ENCODE results near the gene PHC2. TPM values are rescaled to one million over a fixed set of nuclear protein-coding genes. Genes with fewer than 3 reads are reported as not detected.

PHC2 gene
- total RNA-seq, 1 donor from 2014 or later, result 65.0 TPM

GRCh38 chr1:33460144-33460543, 29.2 kb upstream of the PHC2 start:
- H3K27me3 Mint-ChIP-seq (ENCODE audit: insufficient read depth, low read depth), result peaks cover 9% of the 10 kb centered on the region
- H3K4me3 ChIP-seq, result no peak overlapping the region
- H2AFZ ChIP-seq (replicated peaks), result no peak overlapping the region
- no peaks in the 10 kb centered on the region for H3K9me3 ChIP-seq (ENCODE audit: low read depth)
- no peak overlapping the region for H3K4me2 ChIP-seq
- no peaks in the 10 kb centered on the region for H4K20me1 ChIP-seq (ENCODE audit: low read depth)
- no peaks in the 10 kb centered on the region for H3K4me1 ChIP-seq
- no peak for DNase-seq (ENCODE audit: low spot score)
- H3K27ac ChIP-seq, result no peak overlapping the region
- H3F3A ChIP-seq (ENCODE audit: low read depth), result no peaks in the 10 kb centered on the region
- H3K9me3 Mint-ChIP-seq, result no peaks in the 10 kb centered on the region
- H3K9ac ChIP-seq, result no peak overlapping the region
- no peak overlapping the region for H3K4me3 Mint-ChIP-seq
- peaks cover 7% of the 10 kb centered on the region for H3K4me1 Mint-ChIP-seq
- TF ChIP-seq CTCF (IDR thresholded peaks at IDR 0.05), result no peak
- TF ChIP-seq EZH2 (IDR thresholded peaks at IDR 0.05), result no peak
- TF ChIP-seq EZH2phosphoT487 (IDR thresholded peaks at IDR 0.05), result no peak
- no peak overlapping the region for H3K27ac Mint-ChIP-seq
- H3K36me3 Mint-ChIP-seq, result no peaks in the 10 kb centered on the region
- H3K79me2 ChIP-seq (ENCODE audit: low read depth), result no peaks in the 10 kb centered on the region
- H3K27me3 ChIP-seq, result no peaks in the 10 kb centered on the region
- H3K36me3 ChIP-seq, result no peaks in the 10 kb centered on the region

GRCh38 chr1:33459691-33460090, 28.8 kb upstream of the PHC2 start:
- peaks cover 9% of the 10 kb centered on the region for H3K4me1 Mint-ChIP-seq
- H3K9ac ChIP-seq, result no peak overlapping the region
- no peaks in the 10 kb centered on the region for H3K9me3 ChIP-seq (ENCODE audit: low read depth)
- H3K36me3 Mint-ChIP-seq, result no peaks in the 10 kb centered on the region
- no peak for DNase-seq (ENCODE audit: low spot score)
- H3K4me1 ChIP-seq, result no peaks in the 10 kb centered on the region
- no peaks in the 10 kb centered on the region for H3K79me2 ChIP-seq (ENCODE audit: low read depth)
- no peaks in the 10 kb centered on the region for H3F3A ChIP-seq (ENCODE audit: low read depth)
- H3K4me2 ChIP-seq, result no peak overlapping the region
- no peak overlapping the region for H3K4me3 Mint-ChIP-seq
- TF ChIP-seq EZH2phosphoT487 (IDR thresholded peaks at IDR 0.05) (no peak), EZH2 (IDR thresholded peaks at IDR 0.05) (no peak), CTCF (IDR thresholded peaks at IDR 0.05) (no peak)
- peaks cover 12% of the 10 kb centered on the region for H3K27me3 Mint-ChIP-seq (ENCODE audit: insufficient read depth, low read depth)
- no peaks in the 10 kb centered on the region for H3K36me3 ChIP-seq
- H3K27ac Mint-ChIP-seq, result no peak overlapping the region
- no peak overlapping the region for H2AFZ ChIP-seq (replicated peaks)
- H3K9me3 Mint-ChIP-seq, result no peaks in the 10 kb centered on the region
- no peak overlapping the region for H3K27ac ChIP-seq
- H4K20me1 ChIP-seq (ENCODE audit: low read depth), result no peaks in the 10 kb centered on the region
- no peaks in the 10 kb centered on the region for H3K27me3 ChIP-seq
- no peak overlapping the region for H3K4me3 ChIP-seq

GRCh38 chr1:33456502-33456886, 25.6 kb upstream of the PHC2 start:
- no peak overlapping the region for H2AFZ ChIP-seq (replicated peaks)

More at GRCh38 chr1:33456502-33456886, 25.6 kb upstream of the PHC2 start:
- no peak overlapping the region for H3K4me3 ChIP-seq
- no peak overlapping the region for H3K4me3 Mint-ChIP-seq
- no peaks in the 10 kb centered on the region for H3K36me3 ChIP-seq
- H3K4me1 ChIP-seq, result no peaks in the 10 kb centered on the region
- no peak for DNase-seq (ENCODE audit: low spot score)
- no peak overlapping the region for H3K27ac Mint-ChIP-seq
- TF ChIP-seq EZH2 (IDR thresholded peaks at IDR 0.05) (no peak), CTCF (IDR thresholded peaks at IDR 0.05) (no peak), EZH2phosphoT487 (IDR thresholded peaks at IDR 0.05) (no peak)
- H3F3A ChIP-seq (ENCODE audit: low read depth), result no peaks in the 10 kb centered on the region
- no peaks in the 10 kb centered on the region for H3K36me3 Mint-ChIP-seq
- H3K9me3 Mint-ChIP-seq, result peaks cover 2% of the 10 kb centered on the region
- H3K4me1 Mint-ChIP-seq, result peaks cover 27% of the 10 kb centered on the region
- no peaks in the 10 kb centered on the region for H4K20me1 ChIP-seq (ENCODE audit: low read depth)
- no peak overlapping the region for H3K27ac ChIP-seq
- no peaks in the 10 kb centered on the region for H3K9me3 ChIP-seq (ENCODE audit: low read depth)
- H3K9ac ChIP-seq, result no peak overlapping the region
- H3K27me3 Mint-ChIP-seq (ENCODE audit: insufficient read depth, low read depth), result peaks cover 14% of the 10 kb centered on the region
- no peak overlapping the region for H3K4me2 ChIP-seq
- no peaks in the 10 kb centered on the region for H3K27me3 ChIP-seq
- H3K79me2 ChIP-seq (ENCODE audit: low read depth), result no peaks in the 10 kb centered on the region
